Hepatocyte (in vitro differentiated cells): ENCODE data around the gene PRR35.

Source experiments
- CTCF ChIP-seq: fragments of 200-600 bp; sonication (generic); IDR thresholded peaks from 2 replicates; pipeline ENCODE4 v1.5.1; 2016; ENCODE audit warnings: antibody characterized with exemption, mild to moderate bottlenecking; ENCODE audit not compliant: poor library complexity
- EZH2 ChIP-seq: fragments of 200-600 bp; sonication (generic); IDR thresholded peaks from 2 replicates; pipeline ENCODE4 v1.6.1; 2016; ENCODE audit warnings: antibody characterized with exemption, mild to moderate bottlenecking, borderline replicate concordance

DNA sequence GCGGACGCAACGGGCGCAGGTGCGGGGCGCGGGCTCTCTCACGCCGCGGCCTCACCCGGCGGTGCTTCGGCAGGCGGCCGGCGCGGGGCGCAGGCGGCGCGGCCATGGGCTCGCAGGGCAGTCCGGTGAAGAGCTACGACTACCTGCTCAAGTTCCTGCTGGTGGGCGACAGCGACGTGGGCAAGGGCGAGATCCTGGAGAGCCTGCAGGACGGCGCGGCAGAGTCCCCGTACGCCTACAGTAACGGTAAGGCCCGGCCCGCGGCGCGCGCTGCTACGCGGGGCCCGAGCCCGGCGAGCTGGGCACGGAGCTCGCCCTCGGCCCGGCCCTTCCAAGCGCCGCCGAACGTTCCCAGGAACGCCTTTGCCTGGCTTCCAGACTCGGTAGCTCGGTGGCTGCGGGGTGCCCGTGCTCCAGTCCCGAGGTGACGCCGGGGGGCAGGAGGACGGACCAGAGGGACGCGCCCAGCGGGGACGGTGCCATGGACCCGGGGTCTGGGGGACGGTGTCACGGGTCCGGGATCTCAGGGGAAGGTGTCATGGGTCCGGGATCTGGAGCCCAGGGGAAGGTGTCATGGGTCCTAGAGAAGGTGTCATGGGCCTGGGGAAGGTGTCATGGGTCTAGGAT lies 30.1 kb downstream of the PRR35 start:
- no peak for TF ChIP-seq CTCF
- TF ChIP-seq EZH2, result no peak
